Measurements from ENCODE around the gene NCK1. TPM values are rescaled to one million over a fixed set of nuclear protein-coding genes. Genes with fewer than 3 reads are reported as not detected.
A peak's percentile ranks its signal among the peaks of the same experiment; 100 is the strongest.

NCK1 gene
- total and polyA plus RNA-seq, 2 experiments from 2014 or later = 28.4 to 28.7 TPM

DNA sequence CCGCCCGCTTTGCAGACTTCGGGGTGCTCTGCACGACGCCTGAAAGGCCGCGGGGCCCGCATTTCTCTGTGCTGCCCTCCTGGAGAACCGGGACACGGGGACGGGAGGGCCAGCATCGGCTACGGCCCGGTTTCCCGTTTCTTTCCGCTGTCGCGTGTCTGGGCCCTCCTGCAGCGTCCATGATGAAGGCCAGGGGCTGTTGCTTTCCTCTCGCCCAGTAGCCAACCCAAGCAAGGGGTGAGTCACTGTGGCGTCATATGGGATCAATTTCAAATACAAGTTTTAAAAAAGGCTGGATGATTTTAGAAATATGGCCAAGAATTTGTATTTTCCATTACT, 42.6 kb upstream of the NCK1 start:
- peaks cover 29% of the 10 kb centered on the region for H3K27me3 Mint-ChIP-seq (ENCODE audit: insufficient read depth, low read depth, poor library complexity)
- H3K36me3 Mint-ChIP-seq (ENCODE audit: low read depth) = peaks cover 18% of the 10 kb centered on the region
- peaks cover 16% of the 10 kb centered on the region; the same call in 1 of the 2 replicates for H4K20me1 ChIP-seq (replicated peaks; ENCODE audit: insufficient read depth)
- TF ChIP-seq, protein P1, sequence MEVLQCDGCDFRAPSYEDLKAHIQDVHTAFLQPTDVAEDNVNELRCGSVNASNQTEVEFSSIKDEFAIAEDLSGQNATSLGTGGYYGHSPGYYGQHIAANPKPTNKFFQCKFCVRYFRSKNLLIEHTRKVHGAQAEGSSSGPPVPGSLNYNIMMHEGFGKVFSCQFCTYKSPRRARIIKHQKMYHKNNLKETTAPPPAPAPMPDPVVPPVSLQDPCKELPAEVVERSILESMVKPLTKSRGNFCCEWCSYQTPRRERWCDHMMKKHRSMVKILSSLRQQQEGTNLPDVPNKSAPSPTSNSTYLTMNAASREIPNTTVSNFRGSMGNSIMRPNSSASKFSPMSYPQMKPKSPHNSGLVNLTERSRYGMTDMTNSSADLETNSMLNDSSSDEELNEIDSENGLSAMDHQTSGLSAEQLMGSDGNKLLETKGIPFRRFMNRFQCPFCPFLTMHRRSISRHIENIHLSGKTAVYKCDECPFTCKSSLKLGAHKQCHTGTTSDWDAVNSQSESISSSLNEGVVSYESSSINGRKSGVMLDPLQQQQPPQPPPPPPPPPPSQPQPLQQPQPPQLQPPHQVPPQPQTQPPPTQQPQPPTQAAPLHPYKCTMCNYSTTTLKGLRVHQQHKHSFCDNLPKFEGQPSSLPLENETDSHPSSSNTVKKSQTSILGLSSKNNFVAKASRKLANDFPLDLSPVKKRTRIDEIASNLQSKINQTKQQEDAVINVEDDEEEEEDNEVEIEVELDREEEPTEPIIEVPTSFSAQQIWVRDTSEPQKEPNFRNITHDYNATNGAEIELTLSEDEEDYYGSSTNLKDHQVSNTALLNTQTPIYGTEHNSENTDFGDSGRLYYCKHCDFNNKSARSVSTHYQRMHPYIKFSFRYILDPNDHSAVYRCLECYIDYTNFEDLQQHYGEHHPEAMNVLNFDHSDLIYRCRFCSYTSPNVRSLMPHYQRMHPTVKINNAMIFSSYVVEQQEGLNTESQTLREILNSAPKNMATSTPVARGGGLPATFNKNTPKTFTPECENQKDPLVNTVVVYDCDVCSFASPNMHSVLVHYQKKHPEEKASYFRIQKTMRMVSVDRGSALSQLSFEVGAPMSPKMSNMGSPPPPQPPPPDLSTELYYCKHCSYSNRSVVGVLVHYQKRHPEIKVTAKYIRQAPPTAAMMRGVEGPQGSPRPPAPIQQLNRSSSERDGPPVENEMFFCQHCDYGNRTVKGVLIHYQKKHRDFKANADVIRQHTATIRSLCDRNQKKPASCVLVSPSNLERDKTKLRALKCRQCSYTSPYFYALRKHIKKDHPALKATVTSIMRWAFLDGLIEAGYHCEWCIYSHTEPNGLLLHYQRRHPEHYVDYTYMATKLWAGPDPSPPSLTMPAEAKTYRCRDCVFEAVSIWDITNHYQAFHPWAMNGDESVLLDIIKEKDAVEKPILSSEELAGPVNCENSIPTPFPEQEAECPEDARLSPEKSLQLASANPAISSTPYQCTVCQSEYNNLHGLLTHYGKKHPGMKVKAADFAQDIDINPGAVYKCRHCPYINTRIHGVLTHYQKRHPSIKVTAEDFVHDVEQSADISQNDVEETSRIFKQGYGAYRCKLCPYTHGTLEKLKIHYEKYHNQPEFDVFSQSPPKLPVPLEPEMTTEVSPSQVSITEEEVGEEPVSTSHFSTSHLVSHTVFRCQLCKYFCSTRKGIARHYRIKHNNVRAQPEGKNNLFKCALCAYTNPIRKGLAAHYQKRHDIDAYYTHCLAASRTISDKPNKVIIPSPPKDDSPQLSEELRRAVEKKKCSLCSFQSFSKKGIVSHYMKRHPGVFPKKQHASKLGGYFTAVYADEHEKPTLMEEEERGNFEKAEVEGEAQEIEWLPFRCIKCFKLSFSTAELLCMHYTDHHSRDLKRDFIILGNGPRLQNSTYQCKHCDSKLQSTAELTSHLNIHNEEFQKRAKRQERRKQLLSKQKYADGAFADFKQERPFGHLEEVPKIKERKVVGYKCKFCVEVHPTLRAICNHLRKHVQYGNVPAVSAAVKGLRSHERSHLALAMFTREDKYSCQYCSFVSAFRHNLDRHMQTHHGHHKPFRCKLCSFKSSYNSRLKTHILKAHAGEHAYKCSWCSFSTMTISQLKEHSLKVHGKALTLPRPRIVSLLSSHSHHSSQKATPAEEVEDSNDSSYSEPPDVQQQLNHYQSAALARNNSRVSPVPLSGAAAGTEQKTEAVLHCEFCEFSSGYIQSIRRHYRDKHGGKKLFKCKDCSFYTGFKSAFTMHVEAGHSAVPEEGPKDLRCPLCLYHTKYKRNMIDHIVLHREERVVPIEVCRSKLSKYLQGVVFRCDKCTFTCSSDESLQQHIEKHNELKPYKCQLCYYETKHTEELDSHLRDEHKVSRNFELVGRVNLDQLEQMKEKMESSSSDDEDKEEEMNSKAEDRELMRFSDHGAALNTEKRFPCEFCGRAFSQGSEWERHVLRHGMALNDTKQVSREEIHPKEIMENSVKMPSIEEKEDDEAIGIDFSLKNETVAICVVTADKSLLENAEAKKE (CRISPR knock-in tag; IDR thresholded peaks at IDR 0.05) = no peak
- 0 out of 2 replicates have a peak, but pooled peaks have one; percentile 23 for TF ChIP-seq CREB1 (CRISPR knock-in tag; IDR thresholded peaks at IDR 0.05; ENCODE audit: low read depth)
- DNase-seq (ENCODE audit: low spot score) (peak; percentile 58), ATAC-seq (peak; percentile 64)
- no peaks in the 10 kb centered on the region for H3K9me2 ChIP-seq (ENCODE audit: insufficient read depth)
- H3K4me3 Mint-ChIP-seq = peak overlapping the region; percentile 89
- peak overlapping the region; percentile 86 for H3K4me2 ChIP-seq
- peak overlapping the region; percentile 90 for H3K4me3 ChIP-seq
- peaks cover 18% of the 10 kb centered on the region for H3K4me1 Mint-ChIP-seq
- H3F3A ChIP-seq (replicated peaks; ENCODE audit: low read depth) = 0 out of 2 replicates have a peak, but pooled peaks cover 4% of the 10 kb centered on the region
- peaks cover 18% of the 10 kb centered on the region for H3K9me3 Mint-ChIP-seq
- H3K4me1 ChIP-seq (ENCODE audit: insufficient read depth) = peaks cover 7% of the 10 kb centered on the region
- H3K36me3 ChIP-seq (ENCODE audit: insufficient read depth) = no peaks in the 10 kb centered on the region
- H3K27me3 ChIP-seq (ENCODE audit: insufficient read depth) = peaks cover 26% of the 10 kb centered on the region
- H3K79me2 ChIP-seq (replicated peaks; ENCODE audit: insufficient read depth) = peaks cover 33% of the 10 kb centered on the region
- H3K27ac Mint-ChIP-seq = no peak overlapping the region; the same call in 1 of the 2 replicates
- H2AFZ ChIP-seq = peak overlapping the region; percentile 99
- H3K27ac ChIP-seq (ENCODE audit: low read depth) = no peak overlapping the region

DNA sequence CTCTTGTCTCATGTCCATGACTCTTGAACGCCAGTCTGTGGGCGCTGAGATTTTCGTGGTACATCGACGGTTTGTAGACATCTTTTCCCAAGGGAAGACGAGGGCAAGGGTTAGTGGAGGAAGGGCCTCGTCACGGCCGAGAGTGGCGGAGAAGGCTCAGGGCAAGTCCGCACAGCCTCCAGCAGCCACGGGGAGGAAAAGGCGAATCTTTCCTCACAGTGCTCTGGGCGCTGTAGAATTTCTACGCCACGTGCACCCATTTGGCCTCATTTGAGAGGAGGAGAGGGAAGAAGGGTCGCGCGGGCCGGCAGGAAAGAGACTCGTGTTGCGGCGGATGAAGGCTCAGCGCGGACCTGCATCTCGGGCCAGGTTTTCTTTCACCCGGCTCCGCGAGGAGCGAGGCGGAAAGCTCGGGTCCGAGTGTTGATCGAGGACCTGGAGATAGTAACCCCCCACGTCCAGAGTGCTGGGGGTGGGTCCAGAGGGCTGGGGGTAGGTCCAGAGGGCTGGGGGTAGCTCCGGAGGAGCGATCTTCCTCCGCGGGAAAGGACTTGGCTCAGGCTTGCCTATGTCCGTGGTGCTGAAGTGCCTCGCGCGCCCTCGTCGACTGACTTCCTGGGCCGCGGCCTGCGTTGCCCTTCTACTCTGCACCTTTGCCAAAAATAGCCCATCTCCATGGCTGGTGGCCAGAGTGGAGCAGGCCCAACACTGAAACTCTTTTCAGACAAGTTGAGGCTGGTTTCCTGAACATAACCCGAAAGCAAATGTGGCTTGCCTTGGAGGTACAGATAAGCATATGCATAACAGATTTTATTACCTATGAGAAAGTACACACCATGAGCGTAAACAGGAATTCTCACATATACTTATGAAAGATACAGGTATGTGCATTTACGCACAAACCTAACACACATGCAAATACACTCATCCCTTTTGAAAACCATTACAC, 42.0 kb upstream of the NCK1 start:
- DNase-seq (ENCODE audit: low spot score) (peak; percentile 88), ATAC-seq (peak; percentile 68)
- Histone ChIP-seq H3F3A (replicated peaks; ENCODE audit: low read depth) (0 out of 2 replicates have a peak, but pooled peaks cover 4% of the 10 kb centered on the region), H3K36me3 (ENCODE audit: insufficient read depth) (no peaks in the 10 kb centered on the region), H3K79me2 (replicated peaks; ENCODE audit: insufficient read depth) (peaks cover 40% of the 10 kb centered on the region), H4K20me1 (replicated peaks; ENCODE audit: insufficient read depth) (peaks cover 16% of the 10 kb centered on the region; the same call in 1 of the 2 replicates), H3K4me3 (peak overlapping the region; percentile 90), H3K4me2 (peak overlapping the region; percentile 86), H3K4me1 (ENCODE audit: insufficient read depth) (peaks cover 7% of the 10 kb centered on the region), H2AFZ (peak overlapping the region; percentile 99), H3K27me3 (ENCODE audit: insufficient read depth) (peaks cover 26% of the 10 kb centered on the region), H3K9me2 (ENCODE audit: insufficient read depth) (no peaks in the 10 kb centered on the region), H3K27ac (ENCODE audit: low read depth) (no peak overlapping the region)
- peaks cover 18% of the 10 kb centered on the region for H3K4me1 Mint-ChIP-seq
- peaks cover 30% of the 10 kb centered on the region for H3K27me3 Mint-ChIP-seq (ENCODE audit: insufficient read depth, low read depth, poor library complexity)
- peak overlapping the region; percentile 89 for H3K4me3 Mint-ChIP-seq
- peaks cover 23% of the 10 kb centered on the region for H3K36me3 Mint-ChIP-seq (ENCODE audit: low read depth)
- TF ChIP-seq NANOG (IDR thresholded peaks at IDR 0.05; ENCODE audit: borderline replicate concordance) (no peak), EZH2phosphoT487 (IDR thresholded peaks at IDR 0.05; ENCODE audit: unreplicated experiment) (no peak), REST (IDR thresholded peaks at IDR 0.05; ENCODE audit: unreplicated experiment) (peak; percentile 78), CTCF (conservative IDR thresholded peaks at IDR 0.05; ENCODE audit: low read depth in 2 of 2) (no peak), ZNF114 (CRISPR knock-in tag; IDR thresholded peaks at IDR 0.05) (no peak), EZH2 (IDR thresholded peaks at IDR 0.05; ENCODE audit: low read depth, unreplicated experiment) (no peak)
- H3K27ac Mint-ChIP-seq = no peak overlapping the region; the same call in 1 of the 2 replicates
- H3K9me3 Mint-ChIP-seq = peaks cover 19% of the 10 kb centered on the region
